Measurements from ENCODE around the gene POLR3C.
"Not testable (repeated sequence)": the region's sequence is repeated elsewhere in the genome, so short reads cannot be mapped to it uniquely, and the experiment has no call there.

POLR3C gene

DNA sequence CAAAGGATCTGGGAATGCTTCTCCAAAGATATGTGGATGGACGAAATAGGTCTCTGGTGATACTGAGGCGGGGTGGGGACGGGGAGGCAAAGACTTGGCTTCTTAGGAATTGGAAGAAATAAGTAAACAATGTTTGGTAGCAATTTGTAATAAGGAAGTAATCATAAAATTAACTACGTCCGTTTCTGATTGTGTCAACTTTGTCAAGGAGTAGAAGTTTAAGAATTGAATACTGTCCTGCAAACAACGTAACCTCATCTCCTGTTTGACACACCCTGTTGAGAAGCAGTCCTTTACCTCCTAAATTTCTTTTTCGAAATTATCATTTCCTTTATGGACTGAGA is 471 bp downstream of the POLR3C start:
- DNase-seq: no peak

- no peak for DNase-seq
Observed at GRCh38 chr1:145826030-145826429, 2.0 kb downstream of the POLR3C start.

- no peak for DNase-seq
Observed at GRCh38 chr1:145827966-145828365, 4.0 kb downstream of the POLR3C start.

- DNase-seq: peak in 2 of 3 donors; percentile 30 to 67
Observed at GRCh38 chr1:145828367-145829026, 4.5 kb downstream of the POLR3C start.

DNA sequence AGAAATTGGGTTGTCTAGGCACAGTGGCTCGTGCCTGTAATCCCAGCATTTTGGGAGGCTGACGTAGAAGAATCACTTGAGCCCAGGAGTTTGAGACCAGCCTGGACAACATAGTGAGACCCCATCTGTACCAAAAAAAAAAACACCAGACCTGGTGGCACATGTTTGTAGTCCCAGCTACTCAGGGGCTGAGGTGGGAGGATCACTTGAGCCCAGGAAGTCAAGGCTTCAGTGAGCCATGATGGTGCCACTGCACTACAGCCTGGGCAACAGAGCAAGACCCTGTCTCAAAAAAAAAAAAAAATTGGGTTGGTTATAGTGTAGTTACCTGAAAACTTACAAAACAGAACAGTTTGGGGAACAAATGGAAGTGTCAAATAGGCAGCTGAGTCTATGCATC is 6.8 kb downstream of the POLR3C start:
- DNase-seq: not testable (repeated sequence)

DNA sequence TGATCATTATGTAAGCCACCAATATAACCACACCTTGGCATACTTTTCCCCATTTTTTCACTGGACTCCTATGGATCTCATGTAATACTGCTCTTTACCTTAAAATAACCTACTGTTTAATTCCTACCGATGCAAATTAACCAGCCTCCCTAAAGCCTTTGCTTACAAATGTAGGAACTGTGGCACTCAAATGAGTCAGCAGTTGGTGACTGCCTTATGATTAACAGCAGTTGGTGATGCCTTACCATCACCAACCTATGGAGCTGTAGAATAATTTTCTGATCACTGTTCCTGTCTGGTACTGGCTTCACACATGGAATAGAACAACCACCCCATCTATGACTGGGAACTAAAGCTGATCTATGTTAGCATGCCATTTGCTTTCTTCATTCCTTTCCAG is 13.7 kb downstream of the POLR3C start:
- peak; percentile 38 to 48 (median 45) for DNase-seq

- DNase-seq: no peak
Observed at GRCh38 chr1:145843031-145843430, 19.0 kb downstream of the POLR3C start.

DNA sequence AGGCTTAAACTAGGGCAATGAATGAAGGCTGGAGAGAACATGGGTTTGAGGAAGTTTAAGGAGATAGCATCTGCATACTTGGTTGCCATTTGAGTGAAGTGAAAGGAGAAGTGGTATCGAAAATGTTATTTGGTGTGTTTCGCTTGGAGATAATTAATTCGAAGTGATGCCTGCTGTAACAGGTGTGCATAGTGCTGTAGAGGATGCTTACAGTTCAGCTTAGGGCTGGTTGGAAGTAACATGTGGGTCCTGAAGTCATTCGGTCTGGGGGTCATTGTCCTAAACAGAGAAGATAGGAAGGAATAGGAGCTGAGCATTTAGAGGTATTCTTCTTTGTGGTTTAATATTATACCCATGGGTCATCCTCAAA is 21.1 kb downstream of the POLR3C start:
- peak; percentile 36 to 55 (median 53) for DNase-seq

- peak; percentile 75 to 92 (median 84) for DNase-seq
Observed at GRCh38 chr1:145845514-145846161, 21.6 kb downstream of the POLR3C start, which contains the start of gene NUDT17. TSS of gene NUDT17 (plus strand) at chr1:145845630. CDS start at chr1:145845641, 11 bp downstream.

- DNase-seq: peak; percentile 52 to 54 (median 53)
Observed at GRCh38 chr1:145846201-145846612, 22.2 kb downstream of the POLR3C start.

DNA sequence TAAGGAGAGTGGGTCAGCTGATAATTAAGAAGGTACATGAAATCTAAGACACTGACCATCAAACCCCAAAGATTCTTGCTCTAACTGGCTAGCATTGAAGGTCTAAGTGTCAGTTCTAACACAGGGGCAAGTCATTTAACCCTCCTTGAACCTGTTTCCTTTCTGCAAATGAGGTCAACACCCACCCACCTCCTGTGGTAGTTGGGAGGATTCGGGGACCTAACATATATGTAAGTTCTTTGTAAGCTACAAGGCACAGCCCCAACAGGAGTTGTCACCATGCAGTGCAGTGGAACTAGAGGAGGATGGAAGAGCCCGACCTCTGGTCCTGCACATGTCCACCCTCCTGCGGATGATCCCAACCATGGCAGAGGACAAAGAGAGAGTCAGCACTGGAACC is 23.8 kb downstream of the POLR3C start:
- DNase-seq: no peak

- peak in 1 of 3 donors; percentile 24 for DNase-seq
Observed at GRCh38 chr1:145849356-145850160, 25.6 kb downstream of the POLR3C start.

GRCh38 chr1:145855426-145855948 is 31.5 kb downstream of the POLR3C start:
- DNase-seq: no peak

- DNase-seq: no peak
Observed at GRCh38 chr1:145857170-145857569, 33.2 kb downstream of the POLR3C start.

DNA sequence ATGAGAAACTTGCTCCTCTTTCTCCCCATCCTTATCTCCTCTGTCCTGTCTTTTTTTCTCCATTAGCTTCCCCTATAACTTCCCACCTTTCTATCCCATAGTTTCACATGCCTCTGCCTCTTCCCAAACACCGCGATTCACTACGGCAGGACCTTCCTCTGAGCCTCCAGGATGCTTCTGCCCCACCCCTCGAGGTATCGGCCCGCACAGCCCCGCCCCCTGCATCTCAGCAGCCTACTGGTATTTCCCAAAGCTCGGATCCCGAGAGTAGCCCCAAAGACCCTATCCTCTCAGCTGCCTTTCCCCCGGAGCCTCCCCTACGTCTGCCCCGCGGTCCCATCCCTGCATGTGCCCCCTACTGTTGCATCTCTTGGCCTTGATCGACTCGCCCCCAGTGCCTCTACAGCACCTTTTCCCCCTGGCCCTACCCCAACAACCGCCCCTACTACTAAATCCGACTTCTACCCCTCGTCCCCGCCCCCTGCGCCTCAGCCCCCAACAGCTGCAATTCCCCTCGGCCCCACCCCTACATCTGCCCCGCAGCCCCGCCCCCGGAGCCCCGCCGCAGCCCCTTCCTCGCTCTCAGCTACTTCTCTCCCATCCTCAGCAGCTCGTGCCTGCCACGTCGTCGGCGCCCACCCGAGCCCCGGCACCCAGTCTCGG is 34.4 kb downstream of the POLR3C start:
- DNase-seq: peak; percentile 26 to 74 (median 56)

DNA sequence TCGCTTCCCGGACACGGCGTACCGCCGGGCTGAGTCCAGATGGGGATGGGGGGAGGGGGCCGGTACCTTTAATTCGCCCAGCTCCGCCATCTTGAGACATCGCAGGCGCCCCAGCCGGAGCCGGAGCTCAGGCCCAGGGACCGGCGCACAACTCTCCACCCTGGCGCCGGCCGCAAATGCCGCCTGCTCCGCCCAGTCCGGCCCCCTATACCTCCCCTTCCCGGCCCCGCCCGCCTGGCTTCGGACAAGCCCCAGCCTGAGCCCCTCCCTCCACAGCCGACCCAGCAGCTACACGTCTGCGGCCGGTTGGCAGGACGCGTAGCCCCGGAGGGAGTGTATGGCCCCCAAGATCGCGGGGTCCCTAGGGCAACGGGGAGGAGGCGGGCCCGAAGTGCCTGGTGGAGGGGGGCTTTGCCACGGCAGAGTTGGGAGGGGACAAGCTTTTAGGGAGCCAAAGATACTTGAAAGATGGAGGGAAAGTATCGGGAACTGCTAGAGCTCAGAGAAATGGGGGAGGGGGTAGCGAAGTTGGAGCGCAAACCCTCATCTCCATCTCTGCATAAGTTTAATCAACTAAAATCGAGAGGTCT is 35.0 kb downstream of the POLR3C start, which contains the start of gene PIAS3:
Gene PIAS3 (minus strand): TSS at position 181 of the 590 bp plus-strand sequence. CDS start 91 bp downstream, at position 90.
- DNase-seq: peak; percentile 95 to 99 (median 98)

- DNase-seq: peak; percentile 90 to 96 (median 94)
Observed at GRCh38 chr1:145859491-145860023, 35.6 kb downstream of the POLR3C start.

DNA sequence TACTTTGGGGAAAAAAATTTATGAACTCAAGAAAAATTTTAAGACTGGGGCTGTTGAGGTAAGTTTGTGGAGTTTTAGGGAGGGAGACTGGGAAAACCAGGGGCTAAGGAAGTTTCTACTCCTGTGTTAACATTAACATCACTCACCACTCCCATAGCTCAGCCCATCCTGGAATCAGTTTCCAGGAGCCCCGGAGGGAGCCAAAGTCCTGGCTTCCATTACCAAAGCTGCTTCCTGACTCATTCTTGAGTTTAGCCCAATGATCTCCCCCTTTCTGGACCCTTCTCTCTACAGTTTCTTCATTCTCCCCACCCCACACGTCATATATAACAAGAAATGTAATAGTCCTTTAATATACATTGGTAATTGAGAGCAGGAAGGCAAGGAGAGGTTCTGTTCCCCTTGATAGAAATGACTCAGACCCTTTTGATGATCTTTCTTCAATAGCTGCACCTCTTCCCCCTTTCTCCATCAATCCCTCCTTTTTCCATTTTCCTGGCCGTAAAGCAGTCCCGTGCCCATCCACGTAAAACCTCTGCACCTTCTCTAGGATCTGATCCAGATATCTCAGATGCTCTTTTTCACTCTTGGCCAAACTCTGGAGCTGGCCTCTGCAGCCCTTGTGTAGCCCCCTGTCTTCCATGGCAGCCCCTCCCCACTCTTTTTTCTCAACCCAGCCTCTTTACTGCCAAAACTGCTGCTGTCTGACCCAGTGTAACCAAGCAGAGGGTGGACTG is 39.5 kb downstream of the POLR3C start:
- DNase-seq: no peak

GRCh38 chr1:145868232-145868631 is 44.2 kb downstream of the POLR3C start:
- DNase-seq: no peak

DNA sequence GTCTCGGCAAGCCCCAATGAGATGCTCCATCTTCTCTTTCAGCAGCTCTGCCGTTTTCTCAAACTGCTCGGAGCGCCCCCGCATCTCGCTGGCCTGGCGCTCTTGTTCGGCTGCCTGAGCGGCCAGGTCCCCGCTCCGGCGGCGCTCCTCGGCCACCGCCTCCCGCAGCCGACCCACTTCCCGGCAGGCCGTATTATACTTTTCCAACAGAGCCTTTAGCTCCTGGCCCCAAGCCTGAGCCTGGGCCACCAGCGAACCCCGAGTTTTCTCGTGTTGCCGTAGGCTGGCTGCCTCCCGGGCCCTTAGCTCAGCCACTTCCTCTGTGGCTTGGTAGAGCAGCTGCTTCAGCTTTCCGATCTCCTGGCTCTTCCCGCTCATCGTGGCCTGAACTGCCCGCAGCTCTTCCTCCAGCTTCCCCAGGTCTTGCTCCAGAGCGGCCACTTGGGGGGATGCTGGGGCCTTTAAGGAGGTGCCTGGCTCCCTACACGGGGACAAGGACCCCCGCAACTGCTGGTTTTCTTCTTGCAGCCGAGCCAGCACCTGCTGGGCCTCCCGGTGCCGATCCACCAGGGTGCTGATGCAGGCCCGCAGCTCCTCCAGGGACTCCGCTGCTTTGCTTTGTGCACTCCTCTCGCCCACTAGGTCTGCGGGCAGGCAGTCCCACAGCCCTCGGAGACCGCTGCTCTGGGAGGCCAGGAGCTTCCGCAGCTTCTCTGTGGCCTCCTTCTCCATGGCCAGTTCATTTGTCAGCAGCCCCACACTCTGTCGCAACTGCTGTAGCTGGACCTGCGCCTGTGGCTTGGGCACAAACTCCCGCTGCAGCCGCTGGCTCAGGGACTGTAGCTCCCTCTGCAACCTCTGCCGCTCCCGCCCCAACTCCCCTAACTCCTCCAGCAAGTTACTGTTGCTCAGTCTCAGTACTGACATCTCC is 48.3 kb downstream of the POLR3C start:
- DNase-seq: peak; percentile 57 to 72 (median 63)

All from suppressor macrophage treated with lipopolysaccharide for 1 hour (primary cell).